BLaER1 (cell line): ENCODE data around the gene SLC26A5.

Experiments
- H3K27ac ChIP-seq: shearing (Covaris generic); formaldehyde crosslinking; 2 replicates; pipeline ENCODE4 v1.8.1; 2022
- H3K27me3 ChIP-seq: shearing (Covaris generic); formaldehyde crosslinking; 2 replicates; pipeline ENCODE4 v1.8.1; 2022
- H3K36me3 ChIP-seq: shearing (Covaris generic); formaldehyde crosslinking; 2 replicates; pipeline ENCODE4 v1.8.1; 2022
- H3K4me1 ChIP-seq: shearing (Covaris generic); formaldehyde crosslinking; 2 replicates; pipeline ENCODE4 v1.8.1; 2022
- H3K4me2 ChIP-seq: shearing (Covaris generic); formaldehyde crosslinking; 2 replicates; pipeline ENCODE4 v1.8.1; 2022
- H3K4me3 ChIP-seq: shearing (Covaris generic); formaldehyde crosslinking; 2 replicates; pipeline ENCODE4 v1.8.1; 2022
- H3K9ac ChIP-seq: shearing (Covaris generic); formaldehyde crosslinking; 2 replicates; pipeline ENCODE4 v1.8.1; 2022
- H3K9me3 ChIP-seq: shearing (Covaris generic); formaldehyde crosslinking; 2 replicates; pipeline ENCODE4 v1.8.1; 2022
- H4K20me1 ChIP-seq: shearing (Covaris generic); formaldehyde crosslinking; 2 replicates; pipeline ENCODE4 v1.8.1; 2022
- Cebpa-rat ChIP-seq: shearing (Covaris generic); IDR thresholded peaks from 2 replicates; pipeline ENCODE4 v1.8.1; 2022

The SLC26A5 gene

DNA sequence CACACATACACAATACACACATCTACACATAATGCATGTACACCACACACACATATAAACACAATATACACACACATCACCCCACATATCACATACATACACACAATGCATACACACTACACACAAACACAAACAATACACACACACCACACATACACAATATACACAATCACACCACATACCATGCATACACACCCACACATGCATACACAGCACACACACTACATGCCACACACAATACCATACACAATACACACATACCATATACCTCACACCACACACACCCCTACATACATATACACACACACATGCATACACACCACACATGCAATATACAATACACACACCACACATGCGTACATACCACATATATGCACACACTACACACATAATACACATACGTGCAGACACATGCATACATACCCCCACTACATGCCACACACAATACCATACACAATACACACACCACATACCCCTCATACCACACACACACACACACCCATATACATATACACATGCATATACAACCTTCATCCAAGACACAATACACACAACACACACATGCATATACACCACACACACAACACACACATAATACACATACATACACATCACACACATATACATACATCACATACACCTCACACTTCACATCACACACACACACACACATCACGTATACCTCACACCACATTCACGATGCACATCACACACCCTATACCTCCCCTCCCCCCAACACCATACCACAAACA is 64.6 kb downstream of the SLC26A5 start:
- Histone ChIP-seq H3K9me3 (no peaks in the 10 kb centered on the region), H3K27me3 (no peaks in the 10 kb centered on the region), H4K20me1 (no peaks in the 10 kb centered on the region), H3K9ac (no peak overlapping the region), H3K4me1 (no peaks in the 10 kb centered on the region), H3K36me3 (no peaks in the 10 kb centered on the region), H3K4me2 (no peak overlapping the region), H3K27ac (no peak overlapping the region), H3K4me3 (no peak overlapping the region)
- no peak for TF ChIP-seq Cebpa-rat

DNA sequence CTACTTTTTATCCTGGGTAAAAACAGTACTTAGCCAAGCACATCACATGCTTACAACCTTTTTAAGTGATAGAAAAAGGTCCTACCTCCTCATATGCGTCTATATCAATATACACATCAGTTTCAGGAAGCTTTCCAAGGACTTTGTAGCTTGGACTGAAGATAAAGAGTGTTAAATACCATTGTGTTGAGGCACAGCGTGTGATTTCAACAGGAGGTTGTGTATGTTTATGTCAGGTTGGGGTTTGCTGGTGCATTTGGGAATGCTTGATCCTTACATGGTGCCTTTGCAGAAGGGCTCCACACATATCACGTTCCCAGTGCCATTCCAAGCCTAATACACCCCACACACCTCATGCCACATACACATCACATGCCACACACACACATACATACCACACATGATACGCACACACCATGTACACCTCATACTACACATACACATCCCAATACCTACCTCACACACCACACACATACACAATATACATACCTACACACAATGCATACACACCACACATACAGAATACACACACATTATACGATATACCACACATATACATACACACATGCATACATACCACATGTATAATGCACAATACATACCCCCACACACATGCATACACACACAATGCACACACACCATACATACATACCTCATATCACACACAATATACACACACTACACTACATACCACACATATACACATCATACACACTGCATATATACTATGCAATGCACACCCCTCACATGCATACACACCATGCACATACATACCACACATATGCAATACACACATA is 65.4 kb downstream of the SLC26A5 start:
- Histone ChIP-seq H4K20me1 (no peaks in the 10 kb centered on the region), H3K27ac (no peak overlapping the region), H3K4me3 (no peak overlapping the region), H3K36me3 (no peaks in the 10 kb centered on the region), H3K9ac (no peak overlapping the region), H3K4me2 (no peak overlapping the region), H3K4me1 (no peaks in the 10 kb centered on the region), H3K9me3 (no peaks in the 10 kb centered on the region), H3K27me3 (no peaks in the 10 kb centered on the region)
- no peak for TF ChIP-seq Cebpa-rat

DNA sequence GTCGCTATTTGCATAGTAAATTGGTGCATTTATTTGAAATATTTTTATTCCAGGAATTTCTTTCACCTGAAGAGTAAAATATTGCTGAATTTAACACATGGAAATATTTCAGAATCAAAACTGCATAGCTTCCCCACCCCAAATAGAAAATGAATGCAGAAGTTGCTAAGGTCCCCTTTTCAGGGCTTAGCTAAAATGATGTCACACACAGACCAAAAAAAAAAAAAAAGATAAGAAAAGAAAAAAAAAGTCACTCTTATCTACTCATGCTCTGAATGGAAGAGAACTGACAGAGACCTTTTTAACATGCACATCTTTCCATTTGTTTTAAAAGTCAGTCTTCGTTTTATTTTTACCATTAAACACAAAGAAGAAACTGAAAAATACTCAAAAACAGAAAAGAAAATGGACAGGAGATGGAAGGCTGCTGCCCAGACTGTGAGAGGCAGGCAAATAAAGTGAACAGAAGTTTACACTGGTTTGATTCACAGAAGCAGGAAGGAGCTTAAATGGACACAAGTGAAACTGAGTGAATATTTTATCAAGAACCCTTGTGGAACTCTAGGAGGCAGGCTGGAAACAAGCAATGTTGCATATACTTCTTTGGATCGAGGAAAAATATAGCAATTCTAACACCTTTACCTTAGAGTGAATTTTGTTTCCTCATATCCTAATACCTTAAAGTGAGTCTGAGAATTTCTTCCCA is 66.6 kb downstream of the SLC26A5 start:
- no peaks in the 10 kb centered on the region for H3K36me3 ChIP-seq
- H3K4me3 ChIP-seq = no peak overlapping the region
- no peaks in the 10 kb centered on the region for H3K9me3 ChIP-seq
- H3K4me1 ChIP-seq = no peaks in the 10 kb centered on the region
- no peak overlapping the region for H3K27ac ChIP-seq
- no peaks in the 10 kb centered on the region for H3K27me3 ChIP-seq
- no peak overlapping the region for H3K9ac ChIP-seq
- no peak overlapping the region for H3K4me2 ChIP-seq
- no peaks in the 10 kb centered on the region for H4K20me1 ChIP-seq
- no peak for TF ChIP-seq Cebpa-rat

DNA sequence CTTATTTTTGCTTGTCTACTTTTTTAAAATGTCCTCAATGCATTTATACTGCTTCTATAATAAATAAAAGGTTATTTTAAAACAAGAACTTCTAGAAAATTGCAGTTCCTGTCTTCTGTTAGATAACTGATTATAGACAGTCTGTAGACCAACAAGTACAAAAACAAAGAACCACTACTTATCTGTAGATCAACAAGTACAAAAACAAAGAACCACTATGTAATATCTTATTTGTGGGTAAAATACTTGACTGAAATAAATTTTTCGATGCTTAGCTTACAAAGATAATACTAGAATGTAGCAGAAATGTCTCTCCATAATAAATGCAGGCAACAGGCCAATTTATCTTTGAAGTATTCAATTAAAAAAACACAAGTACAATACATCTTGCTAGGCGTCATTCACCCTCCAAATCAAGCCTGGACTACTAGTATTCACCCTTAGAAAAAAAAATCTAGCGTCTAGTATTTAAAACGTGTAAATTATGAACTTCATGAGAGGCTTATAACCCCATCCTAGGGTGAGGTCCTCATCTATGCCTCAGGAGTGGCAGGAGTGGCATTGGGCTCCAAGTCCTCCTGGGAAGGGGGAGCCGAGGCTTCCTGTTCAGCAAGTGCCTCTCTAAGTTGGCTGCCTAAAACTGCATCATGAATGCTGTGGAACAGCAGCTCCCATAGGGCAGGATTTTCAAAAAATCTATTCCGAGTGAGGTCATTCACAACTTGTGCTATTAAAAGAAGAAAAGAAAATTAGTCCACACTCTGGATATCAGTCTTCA is 72.0 kb downstream of the SLC26A5 start:
- Histone ChIP-seq H3K9ac (no peak overlapping the region), H3K4me2 (no peak overlapping the region)

DNA sequence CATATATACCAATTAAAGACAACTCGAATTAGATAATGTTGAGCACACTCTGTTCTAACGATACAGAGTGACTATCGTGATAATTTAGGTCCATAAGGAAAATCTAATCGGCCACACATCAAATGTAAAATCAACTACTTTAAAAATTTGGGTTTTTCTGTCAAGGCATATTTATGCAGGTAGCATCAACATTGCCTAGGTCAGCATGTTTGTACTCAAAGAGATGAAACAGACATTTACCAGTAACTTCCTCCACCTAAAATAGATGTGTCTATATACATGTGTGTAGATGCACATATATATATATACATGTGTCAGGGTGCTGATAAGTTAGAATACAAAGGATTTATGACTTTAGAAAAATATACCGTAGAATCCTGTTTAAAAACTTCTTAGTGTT is 76.6 kb downstream of the SLC26A5 start:
- Histone ChIP-seq H3K9ac (no peak overlapping the region), H3K4me1 (no peaks in the 10 kb centered on the region), H3K4me3 (no peak overlapping the region), H3K36me3 (peaks cover 56% of the 10 kb centered on the region), H4K20me1 (no peaks in the 10 kb centered on the region; the same call in 1 of the 2 replicates), H3K27me3 (no peaks in the 10 kb centered on the region), H3K4me2 (no peak overlapping the region), H3K9me3 (no peaks in the 10 kb centered on the region), H3K27ac (no peak overlapping the region)
- no peak for TF ChIP-seq Cebpa-rat

More for the DNA sequence above, 72.0 kb downstream of the SLC26A5 start:
- no peaks in the 10 kb centered on the region for H3K9me3 ChIP-seq
- no peaks in the 10 kb centered on the region for H3K4me1 ChIP-seq
- H3K4me3 ChIP-seq = no peak overlapping the region
- no peak for TF ChIP-seq Cebpa-rat
- peaks cover 15% of the 10 kb centered on the region for H3K36me3 ChIP-seq
- no peaks in the 10 kb centered on the region for H4K20me1 ChIP-seq
- H3K27ac ChIP-seq = no peak overlapping the region
- H3K27me3 ChIP-seq = no peaks in the 10 kb centered on the region

DNA sequence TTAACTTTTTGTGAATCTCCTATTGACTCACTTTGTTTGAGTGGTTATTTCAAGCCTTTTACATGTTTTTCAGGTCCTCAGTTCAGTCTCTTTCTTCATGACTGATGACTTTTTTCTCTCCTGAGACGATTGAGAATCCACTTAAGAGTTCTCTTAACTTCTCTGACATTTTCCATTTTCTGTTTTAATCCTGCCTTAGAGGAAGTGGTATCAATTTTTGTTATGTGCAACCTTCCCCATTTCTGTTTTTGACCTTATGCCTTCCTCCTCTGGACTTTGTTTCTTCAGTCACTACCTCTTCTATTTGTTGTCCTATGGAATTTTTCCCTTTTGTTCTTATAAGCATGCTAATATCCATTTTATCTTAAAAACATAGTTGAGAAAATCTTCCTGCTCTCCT is 96.2 kb downstream of the SLC26A5 start:
- no peaks in the 10 kb centered on the region for H3K9me3 ChIP-seq
- H3K4me3 ChIP-seq = no peak overlapping the region
- H4K20me1 ChIP-seq = peaks cover 54% of the 10 kb centered on the region
- peak overlapping the region; percentile 88 for H3K4me2 ChIP-seq
- no peak for TF ChIP-seq Cebpa-rat
- peaks cover 38% of the 10 kb centered on the region for H3K4me1 ChIP-seq
- H3K36me3 ChIP-seq = peaks cover 35% of the 10 kb centered on the region
- H3K9ac ChIP-seq = no peak overlapping the region
- no peak overlapping the region for H3K27ac ChIP-seq
- no peaks in the 10 kb centered on the region for H3K27me3 ChIP-seq

DNA sequence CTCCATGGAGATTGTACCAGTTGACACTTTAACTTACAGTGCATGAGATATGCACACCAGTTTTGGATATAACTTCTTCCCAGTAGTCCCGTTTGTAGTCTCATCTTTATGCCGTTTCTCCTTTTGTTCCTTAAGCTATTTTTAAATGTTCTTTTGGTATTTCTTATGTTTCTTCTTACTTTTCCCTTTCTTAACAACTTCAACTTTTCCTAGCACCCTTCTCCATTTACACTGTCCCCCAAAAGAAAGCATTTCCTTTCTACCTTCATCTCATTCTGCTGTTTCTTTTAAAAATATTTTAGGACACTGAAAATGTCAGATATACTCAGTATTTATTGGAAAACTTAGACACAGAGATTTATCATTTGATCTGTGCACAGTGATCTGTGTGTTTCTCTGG is 97.0 kb downstream of the SLC26A5 start:
- Histone ChIP-seq H3K9ac (no peak overlapping the region), H3K9me3 (no peaks in the 10 kb centered on the region), H3K4me1 (peaks cover 38% of the 10 kb centered on the region), H3K4me3 (peak overlapping the region; percentile 76), H3K27me3 (no peaks in the 10 kb centered on the region), H3K4me2 (peak overlapping the region; percentile 88), H3K27ac (no peak overlapping the region), H3K36me3 (peaks cover 28% of the 10 kb centered on the region), H4K20me1 (peaks cover 54% of the 10 kb centered on the region)
- TF ChIP-seq Cebpa-rat = no peak

DNA sequence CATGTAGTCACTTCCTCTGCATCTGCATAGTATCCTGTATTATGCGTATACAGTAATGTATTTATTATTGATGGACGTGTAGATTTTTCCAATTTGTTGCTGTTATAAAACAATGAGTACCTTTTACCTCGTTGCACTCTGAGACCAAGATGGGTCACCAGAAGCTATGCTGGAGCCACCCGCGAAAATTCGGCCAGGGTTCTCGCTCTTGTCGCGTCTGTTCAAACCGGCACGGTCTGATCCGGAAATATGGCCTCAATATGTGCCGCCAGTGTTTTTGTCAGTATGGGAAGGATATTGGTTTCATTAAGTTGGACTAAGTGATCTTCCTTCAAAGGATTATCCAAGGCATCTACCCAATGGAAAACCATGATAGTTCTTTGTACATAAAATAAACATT is 97.6 kb downstream of the SLC26A5 start:
- Histone ChIP-seq H3K27ac (no peak overlapping the region), H4K20me1 (peaks cover 53% of the 10 kb centered on the region), H3K4me3 (peak overlapping the region; percentile 76), H3K4me1 (peaks cover 42% of the 10 kb centered on the region), H3K9ac (peak overlapping the region; percentile 90), H3K27me3 (no peaks in the 10 kb centered on the region), H3K9me3 (no peaks in the 10 kb centered on the region), H3K4me2 (peak overlapping the region; percentile 88), H3K36me3 (peaks cover 27% of the 10 kb centered on the region)
- TF ChIP-seq Cebpa-rat = no peak

DNA sequence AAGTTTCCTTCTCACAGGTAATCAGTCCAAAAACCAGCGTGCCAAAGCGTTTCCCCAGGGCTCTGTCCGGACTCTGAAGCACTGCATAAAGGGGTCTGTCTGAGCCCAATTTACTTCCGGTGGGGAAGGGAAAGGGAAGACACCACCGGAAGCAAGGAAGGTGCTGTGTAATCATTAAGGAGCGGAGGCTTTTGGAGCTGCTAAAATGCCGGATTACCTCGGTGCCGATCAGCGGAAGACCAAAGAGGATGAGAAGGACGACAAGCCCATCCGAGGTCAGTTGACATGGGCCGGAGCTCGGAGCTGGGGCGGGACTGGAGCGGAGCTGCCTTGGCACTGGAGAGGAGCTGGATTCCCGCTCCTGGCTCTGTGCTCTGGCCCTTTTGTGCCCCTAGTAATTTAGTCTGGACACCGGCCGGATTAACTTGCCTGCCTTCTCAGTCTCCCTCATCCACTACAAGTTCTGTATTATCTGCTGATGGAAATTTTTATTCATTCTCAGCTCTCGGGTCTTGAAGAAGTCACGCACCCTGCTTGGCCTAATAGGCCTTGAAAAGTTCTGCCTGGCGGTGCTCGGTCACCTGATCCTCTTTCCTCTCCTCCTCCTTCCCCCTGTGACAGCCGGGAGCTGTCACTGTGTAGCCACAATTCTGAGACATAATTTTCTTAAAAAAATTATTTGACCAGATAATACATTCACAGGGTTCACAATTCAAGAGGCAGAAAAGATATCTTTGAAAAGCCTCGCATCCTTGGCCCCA is 98.3 kb downstream of the SLC26A5 start, which contains the start of gene PSMC2:
Gene PSMC2, plus strand, starts transcription at position 137 of the 761 bp plus-strand sequence. Its CDS starts 69 bp downstream, at position 206.
- H3K36me3 ChIP-seq = peaks cover 22% of the 10 kb centered on the region
- peaks cover 53% of the 10 kb centered on the region for H4K20me1 ChIP-seq
- no peak for TF ChIP-seq Cebpa-rat
- H3K4me3 ChIP-seq = peak within 1 kb of the TSS; percentile 76
- H3K9me3 ChIP-seq = no peaks in the 10 kb centered on the region
- peaks cover 49% of the 10 kb centered on the region for H3K4me1 ChIP-seq
- peak within 1 kb of the TSS; percentile 90 for H3K9ac ChIP-seq
- peak within 1 kb of the TSS; percentile 81 for H3K27ac ChIP-seq
- peak within 1 kb of the TSS; percentile 88 for H3K4me2 ChIP-seq
- no peaks in the 10 kb centered on the region for H3K27me3 ChIP-seq
